HG03108 (cell line): ENCODE data around the gene GOSR2.
"Not testable (repeated sequence)": the region's sequence is repeated elsewhere in the genome, so short reads cannot be mapped to it uniquely, and the experiment has no call there.

Source experiments
- ATAC-seq: cut with Tn5 transposase; IDR thresholded peaks from one replicate; pipeline ENCODE4 v1.9.1; 2021; ENCODE audit warnings: moderate library complexity; ENCODE audit not compliant: unreplicated experiment

GOSR2 gene

DNA sequence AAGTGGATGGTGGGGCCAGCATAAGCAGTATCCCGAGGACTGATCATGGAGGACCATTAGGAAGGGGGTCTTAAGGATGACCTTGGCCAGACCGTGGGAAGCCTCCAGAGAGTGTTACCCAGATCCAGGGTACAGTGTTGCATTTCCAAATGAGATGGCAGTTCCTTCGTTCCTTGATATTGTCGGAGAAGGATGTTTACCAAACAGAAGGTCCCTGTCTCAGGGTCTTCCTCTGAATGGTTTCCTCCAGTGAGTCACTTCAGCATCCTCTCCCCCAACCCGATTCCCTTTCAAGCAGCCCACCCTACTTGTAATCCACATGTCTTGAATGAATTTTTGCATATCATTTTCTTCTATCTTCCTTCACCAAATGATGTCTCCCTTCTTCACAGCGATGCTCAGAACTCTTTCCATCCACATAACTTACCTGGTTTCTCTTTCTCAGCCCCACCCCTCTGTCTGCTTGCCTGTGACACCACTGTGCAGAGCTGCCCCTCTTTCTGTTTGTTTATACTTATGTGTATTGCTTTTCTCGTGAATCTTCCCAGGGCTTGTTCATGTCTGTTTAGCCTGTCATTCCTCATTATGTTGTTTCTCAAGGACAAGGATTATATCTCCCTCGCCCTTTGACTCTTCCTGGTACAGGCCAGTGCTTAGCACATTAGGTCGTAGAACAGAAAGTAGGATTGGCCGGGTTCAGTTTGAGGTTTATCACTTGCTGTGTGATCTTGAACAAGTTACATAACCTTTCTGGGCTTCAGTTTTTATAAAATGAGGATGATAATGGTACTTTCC, 5.7 kb downstream of the GOSR2 start:
- no peak for ATAC-seq

DNA sequence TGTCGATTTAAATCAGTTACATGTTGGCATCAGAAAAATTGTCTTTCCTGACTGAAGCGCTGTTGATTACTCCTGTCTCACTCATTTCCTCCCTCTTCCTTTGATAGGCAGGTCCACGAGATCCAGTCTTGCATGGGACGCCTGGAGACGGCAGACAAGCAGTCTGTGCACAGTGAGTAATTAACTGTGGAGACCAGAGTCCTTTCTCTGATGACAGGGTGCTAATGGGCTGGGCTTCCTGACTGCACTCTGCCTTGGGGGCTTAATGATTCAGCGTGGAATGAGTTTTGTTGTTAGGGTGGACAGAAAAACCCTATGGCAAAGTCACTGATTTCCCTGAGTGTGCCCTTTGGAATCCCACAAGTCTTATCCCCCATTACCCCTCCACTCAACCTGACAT, 6.5 kb downstream of the GOSR2 start:
- no peak for ATAC-seq

DNA sequence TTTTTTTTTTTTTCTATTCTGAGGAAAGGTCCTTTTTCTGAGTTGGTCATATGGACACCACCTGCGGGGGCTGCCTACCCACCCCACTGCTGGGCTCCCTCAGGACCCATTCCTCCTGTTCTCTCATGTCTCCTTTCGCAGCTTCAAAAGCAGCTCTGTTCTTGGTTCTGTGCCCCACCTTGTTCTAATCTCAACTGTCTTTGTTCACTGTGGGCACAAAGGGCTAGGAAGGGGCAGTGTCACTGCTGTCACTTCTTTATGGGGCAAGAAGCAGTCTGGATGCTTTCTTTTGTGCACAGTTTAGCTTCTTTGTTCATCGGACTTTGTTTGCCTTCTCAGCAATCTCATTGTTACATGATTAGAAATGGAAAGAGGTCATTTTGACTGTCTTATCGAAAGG, 7.1 kb downstream of the GOSR2 start:
- no peak for ATAC-seq

DNA sequence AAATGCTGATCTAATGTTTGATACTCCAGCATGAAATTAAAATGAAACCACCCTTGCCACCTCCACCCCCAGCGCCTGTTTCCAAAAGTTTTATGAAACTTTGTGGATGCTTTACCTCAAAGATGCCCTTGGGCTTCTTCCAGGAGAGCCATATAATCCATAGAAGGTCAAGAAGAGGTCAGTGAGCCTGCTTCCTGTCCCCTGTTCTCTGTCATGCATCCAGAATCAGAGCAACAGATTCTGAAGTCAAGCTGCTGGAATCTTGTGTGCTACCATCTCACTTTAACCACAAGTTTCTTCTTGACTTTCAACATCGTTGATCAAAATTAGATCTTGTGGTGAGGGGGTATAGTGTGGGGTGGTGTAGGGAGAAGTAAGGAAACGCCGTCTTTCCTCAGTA, 8.6 kb downstream of the GOSR2 start:
- ATAC-seq: no peak

DNA sequence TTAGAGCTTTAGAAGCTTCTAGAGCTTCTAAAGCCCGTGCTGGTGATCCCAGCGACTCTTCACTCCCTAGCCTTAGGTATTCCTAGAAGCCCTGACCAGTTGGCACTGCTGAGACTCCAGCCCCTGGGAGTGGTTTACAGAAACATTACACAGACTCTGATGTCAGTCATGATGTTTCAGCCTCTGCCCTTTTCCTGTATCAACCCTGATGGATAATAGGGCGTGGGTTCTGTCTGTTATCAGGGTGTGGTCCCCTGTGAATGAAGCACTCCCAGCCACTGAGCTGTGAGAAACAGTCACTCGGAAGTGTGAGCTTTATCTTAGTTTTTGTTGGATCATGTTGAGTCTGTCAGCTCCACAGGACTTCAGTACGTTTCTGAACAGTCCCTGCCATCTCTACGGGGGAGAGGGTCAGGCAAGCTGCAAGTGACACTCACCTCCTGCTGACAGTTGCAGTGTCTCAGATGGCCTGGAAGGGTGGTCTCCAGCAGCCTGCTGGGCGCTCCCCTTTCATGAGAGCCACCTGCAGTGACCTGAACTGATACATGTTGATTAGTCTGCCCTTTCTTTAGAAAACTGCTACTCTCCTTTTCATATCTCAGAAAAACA, 12.8 kb downstream of the GOSR2 start:
- ATAC-seq: no peak

DNA sequence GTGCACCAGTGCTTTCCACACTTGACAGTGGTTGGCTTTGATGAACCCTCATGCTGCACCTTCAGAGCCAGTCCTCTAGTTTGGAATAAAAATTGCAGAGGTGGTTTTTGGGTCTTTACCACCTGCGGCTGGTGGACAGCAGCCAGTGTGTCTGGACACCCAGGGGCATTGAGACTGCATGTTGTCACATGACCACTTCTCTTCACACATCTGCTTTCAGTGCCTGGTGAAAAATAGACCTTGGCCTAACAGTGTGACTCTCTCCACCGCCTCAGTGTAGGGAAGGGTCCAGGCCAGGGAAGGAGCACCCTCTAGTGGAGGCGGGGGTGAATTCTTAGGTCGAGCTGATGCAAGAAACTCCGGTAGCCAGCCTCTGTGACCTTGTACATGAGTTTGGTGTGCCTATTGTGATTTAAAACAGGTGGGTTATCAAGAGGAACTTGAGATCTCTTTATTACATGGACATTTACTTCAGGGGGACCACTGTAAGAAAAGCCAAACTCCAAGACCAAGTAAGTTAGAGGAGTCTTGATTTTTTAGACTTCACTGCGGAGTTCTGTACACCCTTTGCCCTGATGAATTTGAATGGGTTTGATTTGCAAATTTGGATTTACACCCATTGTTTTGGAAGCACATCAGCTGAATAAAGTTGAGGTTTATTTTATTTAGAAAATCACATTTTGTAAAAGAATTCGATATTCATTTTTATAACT, 17.9 kb downstream of the GOSR2 start:
- ATAC-seq: peak; percentile 59

DNA sequence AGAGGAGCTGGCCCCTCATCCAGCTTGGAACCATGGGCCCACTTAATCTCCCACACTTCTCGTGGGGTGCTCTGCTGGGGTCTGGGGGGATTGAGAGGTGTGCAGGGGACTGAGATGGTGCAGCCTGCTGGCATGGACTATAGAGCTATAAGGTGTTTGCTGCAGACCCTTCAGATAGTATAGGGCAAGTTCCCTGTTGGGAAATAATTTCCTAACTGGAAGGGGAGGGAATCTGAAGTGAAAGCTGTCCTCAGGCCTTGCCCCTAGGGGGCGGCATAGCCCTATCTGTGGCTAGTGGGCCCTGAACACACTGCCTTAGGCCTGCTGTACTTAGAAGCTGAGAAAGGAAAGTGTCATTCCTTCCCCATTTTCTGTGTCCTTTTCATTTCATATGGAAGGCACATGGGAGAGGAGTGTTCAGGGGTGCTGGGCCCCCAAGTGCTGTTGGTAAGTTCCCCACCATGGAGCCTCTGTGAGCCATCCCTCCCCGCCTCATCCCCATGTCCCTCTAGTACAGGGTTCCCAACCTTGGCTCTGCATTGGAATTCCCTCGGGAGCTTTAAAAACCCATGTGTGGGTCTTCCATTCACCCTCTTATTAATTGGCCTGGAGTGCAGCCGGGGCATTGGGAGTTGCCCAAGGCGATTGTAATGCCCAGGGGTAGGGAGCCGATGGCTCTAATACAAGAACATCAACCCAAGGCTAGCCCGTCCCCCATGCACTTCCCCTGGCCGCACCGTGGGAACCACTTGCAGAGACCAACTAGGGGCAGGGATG, 19.7 kb downstream of the GOSR2 start:
- ATAC-seq: no peak

DNA sequence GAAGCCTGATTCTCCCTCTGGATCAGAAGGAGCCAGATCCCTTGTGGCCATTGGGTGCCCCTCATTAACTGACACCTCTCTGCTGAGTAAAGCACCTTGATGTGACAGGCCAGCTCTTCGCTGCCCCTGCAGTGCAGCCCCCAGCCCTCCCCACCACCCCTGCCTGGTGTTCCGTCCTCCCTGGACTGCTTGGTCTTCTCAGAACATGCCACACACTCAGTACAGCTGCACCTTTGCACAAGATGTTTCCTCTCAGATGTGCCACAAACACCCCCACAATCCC, 20.2 kb downstream of the GOSR2 start:
- ATAC-seq: no peak

DNA sequence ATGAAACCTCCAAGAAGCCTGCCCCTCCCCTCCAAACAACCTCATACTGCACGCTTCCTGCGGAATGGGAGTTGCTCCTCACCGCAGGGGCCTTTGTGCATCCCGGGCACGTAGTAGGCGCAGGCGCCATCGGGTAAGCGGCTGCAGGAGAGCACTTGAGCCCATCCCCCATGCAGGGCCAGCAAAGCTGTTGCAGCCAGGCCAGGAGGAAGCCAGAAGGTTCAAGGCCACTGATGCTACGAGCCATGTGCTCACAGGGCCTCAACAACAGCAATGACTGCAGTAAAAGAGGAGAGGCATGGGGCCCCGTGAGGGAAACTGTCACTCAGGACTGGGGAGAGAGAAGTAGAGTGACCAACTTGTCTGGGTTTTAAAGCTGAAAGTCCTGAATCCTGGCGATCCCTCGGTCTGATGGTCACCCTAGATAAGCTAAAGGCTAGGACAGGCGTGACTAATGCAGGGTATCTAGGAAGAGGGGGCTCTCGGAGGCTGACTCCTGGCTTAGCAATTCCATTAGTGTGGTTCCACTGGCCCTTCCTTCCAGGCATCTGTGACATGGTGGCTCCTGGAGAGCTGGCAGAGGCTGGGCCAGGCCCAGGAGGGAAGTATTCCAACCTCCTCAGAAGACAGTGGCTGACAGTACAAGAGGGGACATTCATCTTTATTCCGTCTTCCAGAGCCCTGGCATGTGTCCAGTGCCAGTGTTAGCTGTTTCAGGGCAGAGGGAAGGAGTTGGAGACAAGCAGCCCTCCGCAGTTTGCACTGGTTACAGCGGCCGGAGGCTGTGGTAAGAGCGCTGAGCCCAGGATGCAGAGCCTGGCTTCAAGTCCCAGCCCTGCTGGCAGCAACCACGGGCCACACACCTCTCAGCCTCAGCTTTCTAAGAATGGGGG, 20.8 kb downstream of the GOSR2 start:
- ATAC-seq: no peak

DNA sequence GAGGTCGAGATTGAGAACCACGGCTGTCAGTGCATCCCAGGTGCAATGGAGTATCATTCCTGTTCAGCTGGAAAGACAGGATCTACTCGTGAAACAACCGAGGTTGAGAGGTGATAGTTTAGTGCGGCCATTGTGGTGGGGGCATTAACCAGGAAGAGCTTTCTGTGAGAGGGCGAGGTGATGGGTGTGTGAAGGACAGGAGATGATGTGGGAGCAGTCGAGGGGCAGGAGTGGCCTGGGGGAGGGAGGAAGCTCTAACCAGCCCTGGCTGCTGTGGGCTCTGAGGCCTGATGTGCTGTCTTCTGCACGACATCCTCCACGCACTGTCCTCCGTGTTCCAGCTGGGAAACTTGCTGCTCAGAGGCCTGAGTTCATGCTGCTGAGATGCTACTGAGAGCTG, 22.0 kb downstream of the GOSR2 start:
- ATAC-seq: no peak

DNA sequence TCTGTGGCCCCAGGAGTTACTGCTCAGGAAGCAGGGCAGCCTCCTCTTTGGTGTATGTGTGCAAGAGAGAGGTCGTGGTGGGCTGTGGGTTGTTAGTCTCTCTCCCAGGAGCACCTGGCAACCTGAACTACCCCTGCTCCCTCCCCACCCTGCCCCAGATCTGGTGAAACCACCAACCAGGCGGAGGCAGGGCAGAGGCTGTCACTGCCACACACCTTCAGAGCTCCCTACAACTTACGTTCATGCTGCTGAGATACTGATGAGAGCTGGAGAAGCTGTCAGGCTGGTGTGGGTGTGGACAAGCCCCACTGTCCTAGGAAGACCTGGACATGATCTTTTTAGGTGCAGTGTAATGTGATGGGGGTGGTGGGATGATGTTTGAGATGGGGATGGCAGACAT, 24.3 kb downstream of the GOSR2 start:
- ATAC-seq: no peak

DNA sequence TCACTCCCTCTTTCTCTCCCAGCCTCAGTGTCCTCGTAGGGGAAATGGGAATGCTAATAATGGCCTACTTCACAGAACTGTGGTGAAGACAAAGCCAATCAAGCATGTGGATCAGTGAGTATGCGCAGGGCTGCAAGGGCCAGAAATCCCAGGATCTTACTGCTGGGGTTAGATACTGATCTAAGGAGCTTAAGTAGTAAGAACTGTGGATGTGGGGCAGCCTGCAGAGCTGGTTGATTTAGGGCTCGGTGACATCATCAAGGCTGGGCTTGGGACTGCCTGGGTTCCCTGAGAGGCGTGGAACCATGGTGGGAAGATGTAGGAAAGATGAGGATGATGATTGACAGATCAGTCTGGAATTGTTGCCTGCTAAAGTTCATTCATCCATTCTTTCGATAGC, 25.6 kb downstream of the GOSR2 start:
- ATAC-seq: no peak

DNA sequence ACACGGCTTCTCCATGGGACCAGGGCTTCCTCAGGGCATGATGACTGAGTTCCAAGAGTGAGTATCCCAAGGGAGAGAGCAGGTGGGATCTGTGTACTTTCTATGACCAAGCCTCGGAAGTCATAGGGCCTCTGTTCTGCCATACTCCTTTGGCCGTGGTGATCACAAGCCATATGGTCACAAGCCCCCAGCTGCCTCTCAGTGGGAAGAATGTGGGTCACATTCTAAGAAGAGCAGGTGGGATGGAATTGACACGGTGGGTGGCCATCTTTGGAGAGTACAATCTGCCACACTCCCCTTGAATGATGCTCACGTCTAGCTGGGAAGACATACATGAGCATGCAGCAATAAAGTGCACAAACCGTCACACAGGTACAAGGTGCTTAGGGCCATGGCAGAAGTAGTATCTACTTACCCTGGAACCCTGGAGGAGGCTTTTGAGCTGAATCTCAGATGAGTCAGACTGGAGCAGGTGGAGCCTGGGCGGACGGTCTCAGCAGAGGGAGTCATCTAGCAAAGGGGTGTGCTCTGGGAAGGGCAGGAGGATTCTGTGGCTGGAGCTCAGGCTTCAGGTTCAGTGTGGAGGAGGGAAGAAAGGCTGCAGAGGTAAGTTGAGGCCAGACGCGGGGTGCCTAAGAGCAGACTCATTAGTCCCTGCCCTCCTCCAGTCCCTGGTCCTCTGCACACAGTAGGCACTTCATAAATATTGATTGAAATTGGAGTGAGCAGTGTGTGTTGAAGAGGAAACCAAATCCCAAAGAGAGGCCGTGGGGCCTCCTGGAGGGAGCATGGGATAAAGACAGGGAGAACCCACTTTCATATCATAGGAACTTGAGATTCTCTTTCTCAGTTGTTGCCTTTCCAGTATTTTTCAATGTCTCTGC, 26.6 kb downstream of the GOSR2 start:
- ATAC-seq: no peak

DNA sequence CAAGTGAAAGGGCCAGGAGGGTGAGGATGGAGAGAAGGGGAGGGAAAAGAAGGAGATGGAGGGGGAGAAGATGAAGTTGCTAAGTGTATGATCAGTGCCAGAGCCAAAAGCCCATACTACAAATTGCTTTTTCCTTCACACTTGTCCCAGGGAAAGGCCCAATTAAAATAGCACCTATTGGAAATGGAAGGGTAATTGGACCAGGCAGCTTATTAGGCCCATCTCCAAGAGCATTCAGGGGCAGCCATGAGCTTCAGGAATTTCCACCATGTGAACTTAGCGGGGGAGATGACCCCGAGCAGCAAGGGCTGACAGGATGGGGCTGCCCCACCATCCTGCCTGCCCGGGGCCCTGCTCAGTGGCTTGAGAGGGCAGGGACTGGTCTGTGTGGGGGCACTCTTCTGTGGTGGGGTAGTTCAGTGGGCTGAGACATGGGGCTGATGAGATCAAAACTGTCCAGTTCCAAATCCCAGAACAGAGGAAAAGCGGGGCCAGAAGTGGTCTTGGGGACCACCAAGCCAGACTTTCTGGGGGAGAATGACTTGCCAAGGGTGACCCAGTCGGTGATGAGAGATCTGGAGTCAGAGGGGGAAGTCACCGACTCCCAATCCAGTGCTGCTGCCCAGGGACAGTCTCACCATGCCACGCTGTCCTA, 27.5 kb downstream of the GOSR2 start:
- ATAC-seq: no peak

DNA sequence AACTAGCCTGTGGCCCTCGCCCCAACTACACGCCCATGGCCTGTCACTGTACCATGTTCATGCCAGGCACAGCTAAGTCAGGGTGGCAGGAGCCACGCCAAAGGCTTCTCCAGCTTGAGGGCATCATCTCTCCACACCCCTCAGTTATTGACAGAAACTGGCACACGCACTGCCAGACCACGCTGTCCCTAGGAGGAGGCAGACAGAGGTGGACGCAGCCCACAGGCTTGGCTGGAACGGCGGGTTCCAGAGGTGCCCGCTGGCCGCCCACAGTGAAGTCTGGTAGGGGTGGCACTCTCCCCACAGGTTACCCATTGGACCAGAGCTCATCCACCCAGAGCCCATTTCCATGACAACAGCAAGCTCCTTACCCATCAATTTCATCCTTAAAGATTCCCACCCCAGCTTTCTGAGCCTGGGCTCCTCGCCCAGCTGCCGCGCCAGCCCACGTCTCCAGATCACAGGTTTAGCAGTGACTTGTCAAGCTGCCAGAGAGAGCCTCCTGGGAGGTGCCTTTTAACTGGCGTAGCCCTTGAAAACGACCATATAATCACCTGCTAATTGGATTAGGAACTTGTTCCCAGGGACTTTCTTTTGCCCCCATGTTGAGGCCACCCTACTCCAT, 28.1 kb downstream of the GOSR2 start:
- ATAC-seq: no peak

DNA sequence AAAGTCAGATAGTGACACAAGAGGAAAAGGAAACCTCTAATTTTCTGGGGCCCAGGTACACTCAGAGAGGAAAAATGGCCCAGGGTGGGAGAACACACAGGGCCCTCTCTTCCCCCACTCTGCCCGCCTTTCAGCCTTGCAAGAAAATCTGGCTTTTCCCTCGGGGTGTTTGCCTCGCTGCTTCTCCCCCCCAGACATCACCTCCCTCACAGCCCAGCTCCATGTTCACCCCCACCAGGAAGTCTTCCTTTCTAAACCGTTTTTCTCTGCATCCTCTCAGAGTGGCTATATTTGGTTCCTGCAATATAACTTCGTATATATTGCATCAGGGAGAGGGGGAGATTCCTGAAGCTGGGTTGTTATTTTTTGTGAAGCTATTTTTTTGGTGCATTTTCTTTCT, 28.7 kb downstream of the GOSR2 start:
- no peak for ATAC-seq

DNA sequence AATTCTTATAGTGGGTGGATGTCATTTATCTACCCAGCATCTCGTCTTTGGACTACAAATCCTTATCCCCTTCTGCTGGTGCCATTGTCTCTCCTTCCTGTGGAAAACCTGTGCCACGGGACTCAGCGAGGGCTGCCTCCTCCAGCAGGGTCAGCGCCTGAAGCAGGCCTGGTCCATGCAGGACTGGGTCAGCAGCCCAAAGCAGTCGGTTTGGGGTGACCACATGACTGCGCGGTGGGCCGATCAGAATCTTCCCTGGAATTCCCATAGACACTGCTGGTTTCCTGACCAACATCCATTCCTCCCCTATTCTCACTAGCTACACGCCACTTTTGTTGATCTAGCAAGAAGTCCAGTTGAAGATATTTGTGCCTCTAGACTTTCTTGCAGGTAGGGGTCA, 29.2 kb downstream of the GOSR2 start:
- no peak for ATAC-seq

DNA sequence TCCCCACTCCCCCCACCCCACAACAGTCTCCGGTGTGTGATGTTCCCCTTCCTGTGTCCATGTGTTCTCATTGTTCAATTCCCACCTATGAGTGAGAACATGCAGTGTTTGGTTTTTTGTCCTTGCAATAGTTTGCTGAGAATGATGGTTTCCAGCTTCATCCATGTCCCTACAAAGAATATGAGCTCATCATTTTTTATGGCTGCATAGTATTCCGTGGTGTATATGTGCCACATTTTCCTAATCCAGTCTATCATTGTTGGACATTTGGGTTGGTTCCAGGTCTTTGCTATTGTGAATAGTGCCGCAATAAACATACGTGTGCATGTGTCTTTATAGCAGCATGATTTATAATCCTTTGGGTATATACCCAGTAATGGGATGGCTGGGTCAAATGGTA, 30.2 kb downstream of the GOSR2 start:
- ATAC-seq: not testable (repeated sequence)
